ENCODE data around the gene ATP5F1E.

Gene ATP5F1E

GRCh38 chr20:58976061-58976730 is 55.9 kb downstream of the ATP5F1E start:
- no peak for TF ChIP-seq CTCF (IDR thresholded peaks at IDR 0.05)
- Histone ChIP-seq H3K4me3 (no peak overlapping the region), H3K27ac (no peak overlapping the region)
- DNase-seq (ENCODE audit: low spot score), result no peak
